K562 (cell line): ENCODE results near the gene NUP62CL. TPM values are rescaled to one million over a fixed set of nuclear protein-coding genes. Genes with fewer than 3 reads are reported as not detected.

Source experiments
- ATAC-seq: fragments of 200-7000 bp; cut with Tn5 transposase; 3 replicates; pipeline ENCODE4 v1.9.1; 2020; ENCODE audit warnings: moderate library complexity
- BruUV-seq: library from RNA; stranded (reverse); fragments of 400-500 nt; replicated peaks from 2 replicates; lab custom pipeline; 2021; lab: Mats Ljungman, UMichigan
- CTCF ChIA-PET: fragments of 300-600 bp; formaldehyde crosslinking; extraction: SDS; loops from one replicate; lab custom pipeline; 2021; ENCODE audit warnings: low intra/inter-chr PET ratio; lab: Yijun Ruan, JAX
- POLR2A ChIA-PET: fragments of 300-600, 350-650 bp; sonication (Branson Sonifier 250); formaldehyde crosslinking; extraction: SDS; loops from one replicate; lab custom pipeline; 2021; ENCODE audit warnings: antibody characterized with exemption, inconsistent platforms; lab: Yijun Ruan, JAX
- DNase-seq, 4 experiments: peaks; one replicate each; pipeline versions ENCODE4 v3.0.0 to v3.0.0-alpha.2; 2011 to 2018; ENCODE audit warnings: low spot score in 3 of 4, mixed read lengths in 3 of 4; ENCODE audit errors: extremely low read depth in 1 of 4
- FAIRE-seq: peaks from 2 replicates; lab custom pipeline; 2011; peaks lifted over from hg19 to GRCh38; lab: Jason Lieb, UNC
- H2AFZ ChIP-seq: 2 replicates; pipeline ENCODE4 v1.6.0; 2011; ENCODE audit warnings: low read depth, low read length, control low read depth, inconsistent platforms
- H3K27ac ChIP-seq: fragments of 200-600 bp; 3 replicates; pipeline ENCODE4 v1.8.0; 2011; ENCODE audit warnings: low read depth, mild to moderate bottlenecking, control low read depth, inconsistent platforms, low read length, moderate library complexity, mixed read lengths; ENCODE audit errors: extremely low read depth
- H3K27me3 ChIP-seq, 2 experiments: fragments of 300-600 bp in 1 of 2; 2 replicates in 1 of 2; 3 replicates in 1 of 2; pipeline versions ENCODE4 v1.6.0 to v1.8.0; 2011; ENCODE audit warnings: inconsistent platforms in 2 of 2, low read length in 2 of 2, mild to moderate bottlenecking in 1 of 2, mixed read lengths in 1 of 2, moderate library complexity in 1 of 2; ENCODE audit not compliant: control insufficient read depth in 2 of 2, insufficient read depth in 2 of 2
- H3K36me3 ChIP-seq: fragments of 300-600 bp; 3 replicates; pipeline ENCODE4 v1.8.0; 2011; ENCODE audit warnings: mild to moderate bottlenecking, low read length, inconsistent platforms; ENCODE audit not compliant: control insufficient read depth, insufficient read depth
- H3K4me1 ChIP-seq, 2 experiments: fragments of 200-600 bp in 1 of 2; replicated peaks in 1 of 2; 2 replicates in 1 of 2; 3 replicates in 1 of 2; pipeline versions ENCODE4 v1.5.1 to v1.8.0; 2011; ENCODE audit warnings: inconsistent platforms in 2 of 2, low read length in 2 of 2, mild to moderate bottlenecking in 1 of 2, mixed read lengths in 1 of 2, moderate library complexity in 1 of 2; ENCODE audit not compliant: control insufficient read depth in 2 of 2, insufficient read depth in 2 of 2
- H3K4me2 ChIP-seq: 2 replicates; pipeline ENCODE4 v1.6.1; 2011; ENCODE audit warnings: low read length, control low read depth, inconsistent platforms, mixed read lengths; ENCODE audit not compliant: insufficient read depth
- H3K4me3 ChIP-seq: fragments of 200-600 bp; sonication (generic), shearing (Covaris generic); 2 replicates; pipeline ENCODE4 v1.5.1; 2016; ENCODE audit warnings: control low read depth, inconsistent platforms
- H3K79me2 ChIP-seq: fragments of 200-600 bp; 3 replicates; pipeline ENCODE4 v1.8.0; 2011; ENCODE audit warnings: low read length, inconsistent platforms; ENCODE audit not compliant: control insufficient read depth, insufficient read depth
- H3K9ac ChIP-seq, 2 experiments: 2 replicates each; pipeline versions ENCODE4 v1.6.0 to v1.6.1; 2011; ENCODE audit warnings: low read depth in 2 of 2, low read length in 2 of 2, control low read depth in 1 of 2, inconsistent platforms in 1 of 2, mild to moderate bottlenecking in 1 of 2, mixed read lengths in 1 of 2; ENCODE audit not compliant: insufficient read depth in 1 of 2
- H3K9me1 ChIP-seq: one replicate; pipeline ENCODE4 v1.6.0; 2011; ENCODE audit warnings: inconsistent platforms, mild to moderate bottlenecking, low read length, moderate library complexity; ENCODE audit not compliant: control insufficient read depth, insufficient read depth
- H3K9me3 ChIP-seq: replicated peaks from 2 replicates; pipeline ENCODE4 v1.5.1; 2011; ENCODE audit warnings: low read depth, low read length, inconsistent platforms; ENCODE audit not compliant: control insufficient read depth, insufficient read depth
- H4K20me1 ChIP-seq: replicated peaks from 2 replicates; pipeline ENCODE4 v1.6.1; 2011; ENCODE audit warnings: low read length, inconsistent platforms, mixed read lengths; ENCODE audit not compliant: control insufficient read depth, insufficient read depth
- ARID3B ChIP-seq: fragments of 250-450 bp; sonication (Bioruptor Pico); IDR thresholded peaks from 2 replicates; pipeline ENCODE4 v1.4.0; 2020; ENCODE audit warnings: borderline replicate concordance
- ATF6 ChIP-seq: sonication (generic); formaldehyde crosslinking; IDR thresholded peaks from 2 replicates; pipeline ENCODE4 v1.4.0; 2020; ENCODE audit warnings: mild to moderate bottlenecking, missing genetic modification reagents
- COPS2 ChIP-seq: fragments of 450-650 bp; conservative IDR thresholded peaks from 2 replicates; pipeline ENCODE4 v1.6.1; 2016; ENCODE audit warnings: mild to moderate bottlenecking, moderate library complexity
- CREB3 ChIP-seq: fragments of 450-650 bp; conservative IDR thresholded peaks from 2 replicates; pipeline ENCODE4 v1.6.1; 2016; ENCODE audit warnings: missing genetic modification characterization, low read depth, mild to moderate bottlenecking, missing compliant biosample characterization, moderate library complexity
- ELF2 ChIP-seq: fragments of 250-450 bp; sonication (Bioruptor Pico); IDR thresholded peaks from 2 replicates; pipeline ENCODE4 v1.5.0; 2021; ENCODE audit warnings: mild to moderate bottlenecking
- ESRRA ChIP-seq: fragments of 450-650 bp; IDR thresholded peaks from 2 replicates; pipeline ENCODE4 v1.6.1; 2014; ENCODE audit warnings: low read depth, mild to moderate bottlenecking, moderate library complexity, borderline replicate concordance
- IFI16 ChIP-seq: fragments of 250-450 bp; sonication (Bioruptor Pico); IDR thresholded peaks from 2 replicates; pipeline ENCODE4 v2.1.2; 2022; ENCODE audit warnings: mild to moderate bottlenecking, inconsistent platforms
- SREBF2 ChIP-seq: sonication (generic); formaldehyde crosslinking; IDR thresholded peaks from 2 replicates; pipeline ENCODE4 v1.4.0; 2020; ENCODE audit warnings: mild to moderate bottlenecking, missing genetic modification reagents
- ZNF79 ChIP-seq: fragments of 250-450 bp; sonication (Bioruptor Pico); IDR thresholded peaks from 2 replicates; pipeline ENCODE4 v1.4.0; 2020; ENCODE audit warnings: low read depth, mild to moderate bottlenecking, moderate library complexity
- WGBS: fragments of 100-300 bp; shearing (Covaris generic); methylation state at CpG from one replicate; pipeline ENCODE4 v1.1.6; 2016; ENCODE audit warnings: low coverage, mixed read lengths; ENCODE audit not compliant: insufficient coverage; ENCODE audit errors: missing lambda C conversion rate; 5-methylcytosine and 5-hydroxymethylcytosine counted together
- in situ Hi-C: fragments of 300-500 bp; cut with MboI; formaldehyde crosslinking; loops from 4 replicates; pipeline ENCODE4 v1.15.0; 2018; ENCODE audit warnings: inconsistent platforms, mixed read lengths
- intact Hi-C: fragments of 100-400 bp; cut with micrococcal nuclease; formaldehyde crosslinking; loops from 2 replicates; pipeline ENCODE4 v1.14.2; 2022
- polyA plus RNA-seq, 8 experiments: library from polyadenylated mRNA; depleted of rRNA in 4 of 8; stranded (reverse) in 5 of 8; unstranded in 3 of 8; fragments of >200 nt; fragmentation: Nextera tagmentation in 2 of 8; fragmentation: Illumina TruSeq in 1 of 8; extraction: Ambion mirVana in 2 of 8; extraction: Trizol in 1 of 8; gene quantifications; 2 replicates each; pipeline versions ENCODE4 v1.2.1 to v1.2.3, GENCODE V29; 2011 to 2014; ENCODE audit warnings: inconsistent platforms in 1 of 8, missing spikeins in 1 of 8
- total RNA-seq, 7 experiments: library from RNA; depleted of rRNA in 6 of 7; stranded (reverse); fragments of >200 nt in 6 of 7; fragmentation: Illumina TruSeq in 2 of 7; extraction: Trizol in 2 of 7; gene quantifications; 2 replicates each; pipeline versions ENCODE4 v1.2.1 to v1.2.3, GENCODE V29; 2011 to 2021; ENCODE audit warnings: low replicate concordance in 1 of 7
- TF ChIP-seq, protein P1 (sequence below): fragments of 450-650 bp; formaldehyde crosslinking; IDR thresholded peaks from 2 replicates; pipeline ENCODE4 v1.4.0; 2022; ENCODE audit warnings: missing genetic modification characterization
- TF ChIP-seq, protein P2 (sequence below): fragments of 250-450 bp; sonication (Bioruptor Pico); IDR thresholded peaks from 2 replicates; pipeline ENCODE4 v1.9.0; 2021; ENCODE audit warnings: mild to moderate bottlenecking, inconsistent platforms
- TF ChIP-seq, protein P3 (sequence below): fragments of 450-650 bp; IDR thresholded peaks from 2 replicates; pipeline ENCODE4 v1.6.1; 2017; ENCODE audit warnings: antibody characterized with exemption

NUP62CL gene
- total and polyA plus RNA-seq, 9 of the 15 experiments (the other 6 are each of a cell fraction or from before 2014, with no cell fraction given) = 29.7 to 101 (median 42.7) TPM

GRCh38 chrX:107135965-107136307, 70.3 kb downstream of the NUP62CL start:
- ChIA-PET CTCF (no interaction called here), POLR2A (no interaction called here)
- H3K9me3 ChIP-seq = no peaks in the 10 kb centered on the region
- 44% methylated on average over 1 of the region's 1 CpG for WGBS
- FAIRE-seq = no peak
- H3K79me2 ChIP-seq = no peaks in the 10 kb centered on the region
- in situ Hi-C loops = no loop called here
- H3K36me3 ChIP-seq = peaks cover 28% of the 10 kb centered on the region; the same call in 2 of the 3 replicates
- no peaks in the 10 kb centered on the region for H3K27me3 ChIP-seq
- no peak overlapping the region for H3K4me3 ChIP-seq
- no peaks in the 10 kb centered on the region for H4K20me1 ChIP-seq
- H3K9ac ChIP-seq = peak overlapping the region in 1 of 2 experiments; percentile 44; a peak in 2 of 4 replicates
- ATAC-seq = no peak
- H3K4me2 ChIP-seq = no peak overlapping the region
- no peaks in the 10 kb centered on the region for H3K9me1 ChIP-seq
- H3K4me1 ChIP-seq = peaks cover 0 to 5% of the 10 kb centered on the region in 2 experiments; a peak in 2 of 5 replicates
- intact Hi-C loops = no loop called here
- BruUV-seq = no TSS peak
- H2AFZ ChIP-seq = no peak overlapping the region
- peak overlapping the region; percentile 65; the same call in 2 of the 3 replicates for H3K27ac ChIP-seq
- DNase-seq = no peak
- TF ChIP-seq ATF6 (CRISPR knock-in tag) (no peak), ESRRA (no peak), COPS2 (no peak), IFI16 (CRISPR knock-in tag) (no peak), CREB3 (tag) (no peak), ZNF79 (CRISPR knock-in tag) (no peak), SREBF2 (CRISPR knock-in tag) (no peak), ARID3B (CRISPR knock-in tag) (no peak), ELF2 (no peak)
- TF ChIP-seq, protein P1, sequence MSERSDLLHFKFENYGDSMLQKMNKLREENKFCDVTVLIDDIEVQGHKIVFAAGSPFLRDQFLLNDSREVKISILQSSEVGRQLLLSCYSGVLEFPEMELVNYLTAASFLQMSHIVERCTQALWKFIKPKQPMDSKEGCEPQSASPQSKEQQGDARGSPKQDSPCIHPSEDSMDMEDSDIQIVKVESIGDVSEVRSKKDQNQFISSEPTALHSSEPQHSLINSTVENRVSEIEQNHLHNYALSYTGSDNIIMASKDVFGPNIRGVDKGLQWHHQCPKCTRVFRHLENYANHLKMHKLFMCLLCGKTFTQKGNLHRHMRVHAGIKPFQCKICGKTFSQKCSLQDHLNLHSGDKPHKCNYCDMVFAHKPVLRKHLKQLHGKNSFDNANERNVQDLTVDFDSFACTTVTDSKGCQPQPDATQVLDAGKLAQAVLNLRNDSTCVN (CRISPR knock-in tag) = no peak
- TF ChIP-seq, protein P2, sequence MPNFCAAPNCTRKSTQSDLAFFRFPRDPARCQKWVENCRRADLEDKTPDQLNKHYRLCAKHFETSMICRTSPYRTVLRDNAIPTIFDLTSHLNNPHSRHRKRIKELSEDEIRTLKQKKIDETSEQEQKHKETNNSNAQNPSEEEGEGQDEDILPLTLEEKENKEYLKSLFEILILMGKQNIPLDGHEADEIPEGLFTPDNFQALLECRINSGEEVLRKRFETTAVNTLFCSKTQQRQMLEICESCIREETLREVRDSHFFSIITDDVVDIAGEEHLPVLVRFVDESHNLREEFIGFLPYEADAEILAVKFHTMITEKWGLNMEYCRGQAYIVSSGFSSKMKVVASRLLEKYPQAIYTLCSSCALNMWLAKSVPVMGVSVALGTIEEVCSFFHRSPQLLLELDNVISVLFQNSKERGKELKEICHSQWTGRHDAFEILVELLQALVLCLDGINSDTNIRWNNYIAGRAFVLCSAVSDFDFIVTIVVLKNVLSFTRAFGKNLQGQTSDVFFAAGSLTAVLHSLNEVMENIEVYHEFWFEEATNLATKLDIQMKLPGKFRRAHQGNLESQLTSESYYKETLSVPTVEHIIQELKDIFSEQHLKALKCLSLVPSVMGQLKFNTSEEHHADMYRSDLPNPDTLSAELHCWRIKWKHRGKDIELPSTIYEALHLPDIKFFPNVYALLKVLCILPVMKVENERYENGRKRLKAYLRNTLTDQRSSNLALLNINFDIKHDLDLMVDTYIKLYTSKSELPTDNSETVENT = no peak
- TF ChIP-seq, protein P3, sequence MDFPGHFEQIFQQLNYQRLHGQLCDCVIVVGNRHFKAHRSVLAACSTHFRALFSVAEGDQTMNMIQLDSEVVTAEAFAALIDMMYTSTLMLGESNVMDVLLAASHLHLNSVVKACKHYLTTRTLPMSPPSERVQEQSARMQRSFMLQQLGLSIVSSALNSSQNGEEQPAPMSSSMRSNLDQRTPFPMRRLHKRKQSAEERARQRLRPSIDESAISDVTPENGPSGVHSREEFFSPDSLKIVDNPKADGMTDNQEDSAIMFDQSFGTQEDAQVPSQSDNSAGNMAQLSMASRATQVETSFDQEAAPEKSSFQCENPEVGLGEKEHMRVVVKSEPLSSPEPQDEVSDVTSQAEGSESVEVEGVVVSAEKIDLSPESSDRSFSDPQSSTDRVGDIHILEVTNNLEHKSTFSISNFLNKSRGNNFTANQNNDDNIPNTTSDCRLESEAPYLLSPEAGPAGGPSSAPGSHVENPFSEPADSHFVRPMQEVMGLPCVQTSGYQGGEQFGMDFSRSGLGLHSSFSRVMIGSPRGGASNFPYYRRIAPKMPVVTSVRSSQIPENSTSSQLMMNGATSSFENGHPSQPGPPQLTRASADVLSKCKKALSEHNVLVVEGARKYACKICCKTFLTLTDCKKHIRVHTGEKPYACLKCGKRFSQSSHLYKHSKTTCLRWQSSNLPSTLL = no peak
